ENCODE measurements around the gene ESPL1. TPM values are rescaled to one million over a fixed set of nuclear protein-coding genes. Genes with fewer than 3 reads are reported as not detected.

The ESPL1 gene
- total and polyA plus RNA-seq, 2 donors from 2014 or later = 1.5 to 2.9 TPM

DNA sequence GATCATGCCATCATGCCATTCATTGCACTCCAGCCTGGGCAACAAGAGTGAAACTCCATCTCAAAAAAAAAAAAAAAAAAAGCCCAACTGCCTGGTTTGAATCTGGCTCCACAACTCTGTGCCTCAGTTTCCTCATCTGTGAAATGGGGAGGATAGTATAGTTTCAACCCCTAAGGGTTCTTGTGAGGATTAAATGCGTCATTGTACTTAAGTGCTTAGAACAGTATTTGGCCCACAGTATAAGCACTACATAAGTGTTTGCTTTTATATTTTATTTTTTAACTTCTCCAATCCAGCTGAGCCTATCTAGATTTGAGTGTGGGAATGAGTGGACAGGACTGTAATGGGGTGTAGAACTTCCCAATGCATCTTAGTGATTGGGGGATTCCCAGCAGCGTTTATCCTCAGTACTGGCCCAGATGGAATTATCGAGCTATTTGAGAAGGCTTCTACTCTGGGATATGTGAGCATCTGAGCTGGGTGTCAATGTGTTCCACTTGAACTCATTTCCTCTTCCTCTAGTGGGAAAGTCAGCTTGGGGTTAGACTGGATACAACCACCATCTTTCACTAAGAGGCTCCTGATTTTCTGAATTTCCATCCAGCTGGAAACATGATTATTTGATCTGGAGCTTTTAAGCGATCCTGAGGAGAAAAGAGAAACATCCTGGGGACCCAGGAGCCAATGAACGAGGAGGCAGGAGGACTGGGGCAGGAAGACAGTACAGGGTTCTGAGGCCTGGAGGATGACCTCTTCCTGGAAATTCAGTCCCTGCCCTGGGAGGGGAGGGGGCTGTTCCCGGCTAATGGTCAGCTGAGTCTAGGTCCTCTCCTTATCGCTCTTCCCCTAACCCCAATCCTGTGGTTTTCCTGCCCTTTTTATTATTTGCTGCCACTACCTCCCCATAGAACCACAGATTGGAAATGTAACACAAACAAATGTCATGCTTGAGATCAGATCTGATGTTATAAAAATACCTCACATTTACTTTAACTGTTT is 9.3 kb upstream of the ESPL1 start:
- no peaks in the 10 kb centered on the region for H3K9me3 ChIP-seq (ENCODE audit: control insufficient read depth in 2 of 3, insufficient read depth in 1 of 3, low read length in 3 of 3)
- H3K27ac ChIP-seq (ENCODE audit: low read depth in 2 of 2, low read length in 2 of 2) = peak overlapping the region in 1 of 2 donors; percentile 17
- TF ChIP-seq, protein P1, sequence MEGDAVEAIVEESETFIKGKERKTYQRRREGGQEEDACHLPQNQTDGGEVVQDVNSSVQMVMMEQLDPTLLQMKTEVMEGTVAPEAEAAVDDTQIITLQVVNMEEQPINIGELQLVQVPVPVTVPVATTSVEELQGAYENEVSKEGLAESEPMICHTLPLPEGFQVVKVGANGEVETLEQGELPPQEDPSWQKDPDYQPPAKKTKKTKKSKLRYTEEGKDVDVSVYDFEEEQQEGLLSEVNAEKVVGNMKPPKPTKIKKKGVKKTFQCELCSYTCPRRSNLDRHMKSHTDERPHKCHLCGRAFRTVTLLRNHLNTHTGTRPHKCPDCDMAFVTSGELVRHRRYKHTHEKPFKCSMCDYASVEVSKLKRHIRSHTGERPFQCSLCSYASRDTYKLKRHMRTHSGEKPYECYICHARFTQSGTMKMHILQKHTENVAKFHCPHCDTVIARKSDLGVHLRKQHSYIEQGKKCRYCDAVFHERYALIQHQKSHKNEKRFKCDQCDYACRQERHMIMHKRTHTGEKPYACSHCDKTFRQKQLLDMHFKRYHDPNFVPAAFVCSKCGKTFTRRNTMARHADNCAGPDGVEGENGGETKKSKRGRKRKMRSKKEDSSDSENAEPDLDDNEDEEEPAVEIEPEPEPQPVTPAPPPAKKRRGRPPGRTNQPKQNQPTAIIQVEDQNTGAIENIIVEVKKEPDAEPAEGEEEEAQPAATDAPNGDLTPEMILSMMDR (IDR thresholded peaks at IDR 0.05; ENCODE audit: borderline replicate concordance, extremely low read depth, insufficient read depth) = no peak
- H3K27me3 ChIP-seq (ENCODE audit: control insufficient read depth, insufficient read depth, low read length) = no peaks in the 10 kb centered on the region
- no peaks in the 10 kb centered on the region for H3K4me1 ChIP-seq (ENCODE audit: control insufficient read depth in 2 of 3, insufficient read depth in 2 of 3, low read depth in 1 of 3, low read length in 3 of 3)
- H3K4me3 ChIP-seq (ENCODE audit: low read length in 3 of 3) = no peak overlapping the region
- peak in 1 of 5 donors; percentile 9 for DNase-seq
- FAIRE-seq = no peak
- H3K9ac ChIP-seq (ENCODE audit: low read length in 3 of 3) = no peak overlapping the region
- intact Hi-C loops (cut with DNase I) = no loop called here
- H3K36me3 ChIP-seq (ENCODE audit: control insufficient read depth in 2 of 3, insufficient read depth in 3 of 3, low read length in 3 of 3) = peaks cover 0 to 3% (median 2%) of the 10 kb centered on the region in 3 donors

DNA sequence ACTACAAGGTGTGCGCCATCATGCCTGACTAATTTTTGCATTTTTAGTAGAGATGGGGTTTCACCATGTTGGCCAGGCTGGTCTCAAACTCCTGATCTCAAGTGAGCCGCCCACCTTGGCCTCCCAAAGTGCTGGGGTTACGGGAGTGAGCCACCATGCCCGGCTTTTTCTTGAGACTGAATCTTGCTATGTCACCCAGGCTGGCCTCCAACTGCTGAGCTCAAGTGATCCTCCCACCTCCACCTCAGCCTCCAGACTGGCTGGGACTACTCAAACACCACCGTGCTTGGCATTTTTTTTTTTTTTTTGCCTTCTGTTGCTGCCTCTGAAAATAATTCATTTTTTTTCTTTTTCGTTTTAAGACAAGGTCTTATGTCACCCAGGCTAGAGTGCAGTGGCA is 8.2 kb upstream of the ESPL1 start:
- Histone ChIP-seq H3K27me3 (ENCODE audit: control insufficient read depth, insufficient read depth, low read length) (no peaks in the 10 kb centered on the region), H3K4me3 (ENCODE audit: low read length in 3 of 3) (no peak overlapping the region), H3K4me1 (ENCODE audit: control insufficient read depth in 2 of 3, insufficient read depth in 2 of 3, low read depth in 1 of 3, low read length in 3 of 3) (no peaks in the 10 kb centered on the region), H3K9ac (ENCODE audit: low read length in 3 of 3) (no peak overlapping the region), H3K9me3 (ENCODE audit: control insufficient read depth in 2 of 3, insufficient read depth in 1 of 3, low read length in 3 of 3) (no peaks in the 10 kb centered on the region), H3K36me3 (ENCODE audit: control insufficient read depth in 2 of 3, insufficient read depth in 3 of 3, low read length in 3 of 3) (no peaks in the 10 kb centered on the region), H3K27ac (ENCODE audit: low read depth in 2 of 2, low read length in 2 of 2) (no peak overlapping the region)
- TF ChIP-seq, protein P1 (IDR thresholded peaks at IDR 0.05; ENCODE audit: borderline replicate concordance, extremely low read depth, insufficient read depth) = no peak
- DNase-seq = peak in 1 of 5 donors; percentile 29
- no peak for FAIRE-seq
- intact Hi-C loops (cut with DNase I) = no loop called here

- H3K4me1 ChIP-seq (ENCODE audit: control insufficient read depth in 2 of 3, insufficient read depth in 2 of 3, low read depth in 1 of 3, low read length in 3 of 3) = peaks cover 0 to 2% (median 0%) of the 10 kb centered on the region in 3 donors
- H3K9me3 ChIP-seq (ENCODE audit: control insufficient read depth in 2 of 3, insufficient read depth in 1 of 3, low read length in 3 of 3) = no peaks in the 10 kb centered on the region
- no peaks in the 10 kb centered on the region for H3K27me3 ChIP-seq (ENCODE audit: control insufficient read depth, insufficient read depth, low read length)
- TF ChIP-seq, protein P1 (IDR thresholded peaks at IDR 0.05; ENCODE audit: borderline replicate concordance, extremely low read depth, insufficient read depth) = no peak
- intact Hi-C loops (cut with DNase I) = no loop called here
- H3K36me3 ChIP-seq (ENCODE audit: control insufficient read depth in 2 of 3, insufficient read depth in 3 of 3, low read length in 3 of 3) = no peaks in the 10 kb centered on the region
- H3K4me3 ChIP-seq (ENCODE audit: low read length in 3 of 3) = no peak overlapping the region
- DNase-seq (no peak), FAIRE-seq (no peak)
- H3K9ac ChIP-seq (ENCODE audit: low read length in 3 of 3) = no peak overlapping the region
- no peak overlapping the region for H3K27ac ChIP-seq (ENCODE audit: low read depth in 2 of 2, low read length in 2 of 2)
These were observed 2.3 kb upstream of the ESPL1 start for GRCh38 chr12:53265783-53266182.

All from kidney (tissue), 14 donors.